NCI-H2227 treated with DMSO at 0.1 percent for 48 hours (cell line): Measurements from ENCODE around the gene TMED1.

Experiments used
- DNase-seq: peaks from one replicate; lab custom pipeline; 2025; lab: John Stamatoyannopoulos, UW

The TMED1 gene

GRCh38 chr19:10811391-10812111 is 24.5 kb downstream of the TMED1 start:
- DNase-seq, result no peak

GRCh38 chr19:10809651-10810285 is 26.2 kb downstream of the TMED1 start:
- no peak for DNase-seq

DNA sequence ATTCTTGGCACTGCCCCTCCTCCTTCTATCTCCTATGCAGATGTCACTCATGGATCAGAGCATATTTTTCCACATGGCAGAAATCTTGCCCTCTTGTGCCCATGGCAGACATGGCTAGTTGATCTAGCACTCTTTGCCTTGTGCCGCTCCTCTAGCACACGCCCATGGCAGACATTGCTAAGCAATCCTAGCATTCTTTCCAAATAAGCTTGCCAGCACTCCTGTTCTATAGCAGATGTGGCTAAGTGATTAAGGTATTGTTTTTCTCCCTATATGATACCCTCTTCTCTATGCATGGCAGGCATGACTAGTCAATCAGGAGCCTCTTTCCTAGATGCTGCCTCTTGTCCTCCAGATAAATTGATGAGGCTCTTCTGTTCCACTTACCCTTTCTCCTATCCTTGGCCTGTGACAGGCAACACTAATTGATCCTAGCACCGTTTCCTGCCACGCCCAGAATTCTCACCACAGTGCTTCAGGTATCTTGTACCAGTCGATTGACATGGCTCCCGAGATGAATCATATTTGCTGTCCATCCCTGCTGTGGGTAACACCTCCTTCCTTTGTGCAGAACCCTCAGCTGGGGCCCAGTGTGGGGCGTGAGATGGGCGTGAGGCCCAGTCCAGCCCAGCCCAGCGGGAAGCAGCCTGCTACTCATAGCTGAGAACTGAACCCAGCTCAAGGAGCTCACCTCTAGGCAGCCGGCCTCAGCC is 26.9 kb downstream of the TMED1 start:
- no peak for DNase-seq

DNA sequence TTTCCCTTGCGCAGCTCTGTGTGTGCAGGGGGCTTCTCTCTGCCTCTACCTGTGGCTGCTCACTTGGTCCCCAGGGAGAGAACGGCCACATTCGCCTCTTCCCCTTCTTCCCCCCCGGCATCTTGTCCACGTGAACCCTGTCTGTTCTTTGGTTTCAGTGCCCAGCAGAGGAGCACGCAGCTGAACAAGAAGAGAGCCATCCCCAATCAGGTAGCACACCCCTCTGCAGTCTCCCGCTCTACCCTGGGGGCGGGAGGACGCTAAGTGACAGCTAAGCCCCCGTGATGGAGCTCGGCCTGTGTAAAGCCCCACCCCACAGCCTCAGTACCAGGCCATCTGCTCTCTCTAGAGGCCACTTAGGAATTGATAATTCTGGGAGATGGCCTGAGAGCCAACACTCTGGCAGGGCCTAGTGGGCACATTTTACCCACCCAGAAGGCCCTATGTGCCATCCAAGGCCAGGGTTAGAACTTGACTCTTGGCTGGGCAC is 30.2 kb downstream of the TMED1 start:
- DNase-seq, result no peak

DNA sequence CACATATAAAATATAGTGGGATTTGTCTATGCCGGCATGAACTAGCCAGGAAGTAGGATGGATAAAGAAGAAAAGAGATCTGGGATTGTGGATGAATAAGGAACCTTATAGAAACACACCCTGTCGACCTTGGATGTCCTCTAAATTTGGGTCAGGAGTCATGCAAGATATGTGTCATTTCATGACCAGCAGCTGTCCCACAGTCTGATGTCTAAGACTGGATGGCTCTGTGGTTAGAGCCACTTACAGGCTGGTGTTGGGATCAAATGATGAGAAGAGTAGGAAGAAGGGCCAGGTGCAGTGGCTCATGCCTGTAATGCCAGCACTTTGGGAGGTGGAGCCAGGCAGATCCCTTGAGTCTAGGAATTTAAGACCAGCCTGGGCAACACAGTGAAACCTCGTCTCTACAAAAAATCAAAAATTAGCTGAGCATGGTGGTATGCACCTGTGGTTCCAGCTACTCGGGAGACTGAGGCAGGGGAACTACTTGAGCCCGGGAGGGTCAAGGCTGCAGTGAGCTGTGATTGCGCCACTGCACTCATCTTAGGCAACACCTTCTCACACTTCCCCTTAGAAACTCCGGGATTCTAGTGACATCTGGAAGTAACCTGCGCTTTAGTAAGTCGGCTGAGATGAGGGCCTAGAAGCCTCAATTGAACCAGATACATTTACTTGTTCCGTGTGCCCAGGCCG is 30.8 kb downstream of the TMED1 start:
- DNase-seq, result no peak

DNA sequence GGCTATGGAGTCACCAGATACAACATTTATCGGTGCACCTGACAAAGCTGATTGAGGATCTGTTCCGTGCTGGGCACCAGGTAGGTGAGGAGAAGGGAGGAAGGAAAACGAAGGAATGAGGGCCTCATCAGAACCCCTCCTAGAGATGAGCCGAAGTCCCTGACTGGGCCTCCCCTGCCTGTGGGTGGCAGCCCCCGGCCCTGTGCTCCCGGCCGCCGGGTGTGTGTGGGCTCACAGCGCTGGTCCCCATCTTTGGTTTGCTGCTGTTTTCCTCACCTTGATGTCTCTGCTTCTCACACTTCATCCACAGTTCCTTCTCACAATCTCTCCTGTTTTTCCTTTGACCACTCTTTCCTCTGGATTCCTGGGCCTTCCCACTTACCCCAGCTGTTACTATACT is 32.8 kb downstream of the TMED1 start:
- no peak for DNase-seq

DNA sequence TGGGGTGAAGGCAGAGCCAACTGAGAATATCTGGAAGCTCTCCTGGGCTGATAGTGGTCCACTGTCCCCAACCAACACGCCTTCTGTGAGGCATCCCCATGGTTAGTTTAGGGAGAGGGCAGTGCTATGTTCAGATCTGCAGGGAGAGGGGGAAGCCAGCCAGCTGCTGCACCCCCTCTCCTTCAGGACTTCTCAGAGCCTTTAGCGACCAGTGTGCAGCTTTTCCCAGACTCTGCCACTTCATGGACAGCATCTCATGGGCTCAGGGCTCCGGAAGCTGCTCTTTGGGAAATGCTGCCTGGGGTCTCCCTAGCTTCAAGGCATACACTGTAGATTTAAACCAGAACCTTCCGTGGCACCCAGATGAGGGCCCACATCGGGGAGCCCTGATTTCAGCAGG is 33.5 kb downstream of the TMED1 start:
- no peak for DNase-seq

GRCh38 chr19:10800488-10800887 is 35.5 kb downstream of the TMED1 start:
- no peak for DNase-seq

DNA sequence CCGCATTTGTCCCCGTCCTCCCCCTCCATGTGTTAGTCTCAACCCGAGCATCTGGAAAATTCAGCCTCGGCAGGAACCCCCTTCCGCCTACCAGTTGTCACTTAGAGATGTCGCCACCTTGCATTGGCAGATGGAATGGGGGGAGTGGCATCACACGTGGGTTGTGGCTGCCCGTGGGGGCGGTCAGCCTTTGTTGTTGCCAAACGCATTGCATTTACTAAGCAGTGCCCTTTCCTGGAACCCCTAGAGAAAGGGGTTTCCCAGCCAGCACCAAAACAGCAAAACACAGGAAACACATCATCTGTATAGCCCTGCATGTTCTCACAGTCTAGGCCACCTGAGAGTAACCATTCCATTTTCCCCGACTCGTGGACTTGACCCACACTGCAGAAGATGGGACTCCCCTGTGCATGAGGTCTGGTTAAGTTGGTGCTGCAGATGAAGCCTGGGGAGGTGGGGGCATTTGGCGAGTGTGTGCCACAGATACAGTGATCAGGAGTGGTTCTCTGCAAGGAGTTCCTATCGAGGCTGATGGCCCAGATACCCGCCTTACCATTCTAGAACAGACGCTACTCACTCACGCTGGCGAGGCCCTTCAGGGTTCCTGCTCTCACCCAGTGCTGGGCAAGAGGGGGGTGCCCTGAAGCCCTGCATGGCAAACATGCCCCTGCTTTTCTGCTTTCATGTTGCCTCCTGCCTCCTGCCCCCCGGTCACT is 38.3 kb downstream of the TMED1 start:
- DNase-seq, result no peak

DNA sequence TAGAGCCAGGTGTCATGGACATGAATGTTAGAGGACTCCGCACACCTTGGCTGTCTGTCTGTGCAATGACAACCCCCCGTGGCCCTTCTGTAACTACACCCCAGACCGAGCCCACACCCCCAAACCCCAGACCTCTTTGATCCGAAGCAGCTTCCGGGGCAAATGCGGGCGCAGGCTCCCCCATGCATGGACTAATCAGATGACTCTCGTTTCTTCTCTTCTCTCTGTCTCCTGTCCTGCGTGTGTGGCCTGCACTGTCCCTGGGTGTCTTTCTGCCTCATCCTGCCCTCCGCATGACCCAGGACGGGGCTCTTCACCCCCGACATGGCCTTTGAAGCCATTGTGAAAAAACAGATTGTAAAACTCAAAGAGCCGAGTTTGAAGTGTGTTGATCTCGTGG is 38.9 kb downstream of the TMED1 start:
- no peak for DNase-seq

GRCh38 chr19:10796653-10797052 is 39.4 kb downstream of the TMED1 start:
- no peak for DNase-seq

DNA sequence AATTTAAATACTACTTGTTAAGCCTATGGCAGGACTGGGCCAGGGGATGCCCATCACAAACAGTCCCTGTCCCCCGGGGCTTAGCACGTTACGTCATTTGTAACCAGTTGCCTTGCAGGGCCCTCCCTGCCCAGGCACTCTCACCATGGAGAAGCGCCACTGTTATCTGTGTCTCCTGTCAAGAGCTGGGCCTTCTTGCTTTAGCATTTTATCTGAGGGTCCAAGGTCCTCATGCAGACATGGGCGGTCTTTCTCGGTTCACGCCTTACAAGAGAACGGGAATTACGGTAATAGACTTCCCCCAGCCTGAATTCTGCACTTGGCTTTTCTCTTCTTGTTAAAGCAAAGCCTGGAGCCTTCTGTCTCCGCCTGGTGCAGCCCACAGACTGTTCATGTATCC is 46.1 kb downstream of the TMED1 start:
- DNase-seq, result no peak

- no peak for DNase-seq
Observed at GRCh38 chr19:10788146-10788545, 47.9 kb downstream of the TMED1 start.

GRCh38 chr19:10784257-10784656 is 51.8 kb downstream of the TMED1 start:
- no peak for DNase-seq

- DNase-seq, result no peak
Observed at GRCh38 chr19:10782795-10783194, 53.2 kb downstream of the TMED1 start.
